CD4-positive, CD25-positive, alpha-beta regulatory T cell (primary cell): ENCODE data around the gene SPOCK3. TPM values are rescaled to one million over a fixed set of nuclear protein-coding genes. Genes with fewer than 3 reads are reported as not detected.
"Not testable (repeated sequence)": the region's sequence is repeated elsewhere in the genome, so short reads cannot be mapped to it uniquely, and the experiment has no call there.

ENCODE experiments used
- ATAC-seq, 2 donors: fragments of 150-1000 bp; cut with Tn5 transposase; one replicate each; pipeline ENCODE4 v1.10.0; 2021; ENCODE audit warnings: low read depth in 2 of 2, moderate number of reproducible peaks in 2 of 2, moderate library complexity in 1 of 2
- DNase-seq, 3 donors: peaks; one replicate each; pipeline versions ENCODE4 v3.0.0 to v3.0.0-alpha.2; 2012 to 2022; ENCODE audit warnings: mixed read lengths in 1 of 3
- H3K27ac ChIP-seq: one replicate; pipeline ENCODE4 v1.7.0; 2013; ENCODE audit warnings: mild to moderate bottlenecking, low read length; ENCODE audit not compliant: insufficient read depth, poor library complexity, severe bottlenecking
- H3K27me3 ChIP-seq: one replicate; pipeline ENCODE4 v1.7.0; 2013; ENCODE audit warnings: low read length; ENCODE audit not compliant: control insufficient read depth, insufficient read depth
- H3K36me3 ChIP-seq: one replicate; pipeline ENCODE4 v1.7.0; 2013; ENCODE audit warnings: mild to moderate bottlenecking, low read length, moderate library complexity; ENCODE audit not compliant: control insufficient read depth, insufficient read depth
- H3K4me1 ChIP-seq: 2 replicates; pipeline ENCODE4 v1.7.0; 2013; ENCODE audit warnings: mild to moderate bottlenecking, low read length; ENCODE audit not compliant: insufficient read depth, control insufficient read depth, poor library complexity, severe bottlenecking
- H3K4me3 ChIP-seq: one replicate; pipeline ENCODE4 v1.7.0; 2013; ENCODE audit warnings: low read depth, mild to moderate bottlenecking, low read length, moderate library complexity
- H3K9me3 ChIP-seq, 2 experiments: 1 replicate in 1 of 2; 2 replicates in 1 of 2; pipeline ENCODE4 v1.7.0; 2013; ENCODE audit warnings: low read length in 2 of 2, mild to moderate bottlenecking in 1 of 2, moderate library complexity in 1 of 2; ENCODE audit not compliant: control insufficient read depth in 2 of 2
- H3K27ac Mint-ChIP-seq, 3 donors: one replicate each; pipeline ENCODE4 v1.8.0; 2020 to 2022; ENCODE audit warnings: mild to moderate bottlenecking in 3 of 3, mixed read lengths in 3 of 3, moderate library complexity in 2 of 3
- H3K27me3 Mint-ChIP-seq: one replicate; pipeline ENCODE4 v1.8.0; 2022; ENCODE audit warnings: mild to moderate bottlenecking, mixed read lengths
- H3K36me3 Mint-ChIP-seq: one replicate; pipeline ENCODE4 v1.8.0; 2020; ENCODE audit warnings: mixed read lengths
- H3K4me1 Mint-ChIP-seq, 4 donors: one replicate each; pipeline ENCODE4 v1.8.0; 2020 to 2022; ENCODE audit warnings: mixed read lengths in 4 of 4, mild to moderate bottlenecking in 1 of 4
- H3K4me3 Mint-ChIP-seq, 4 donors: one replicate each; pipeline ENCODE4 v1.8.0; 2020 to 2022; ENCODE audit warnings: mild to moderate bottlenecking in 4 of 4, mixed read lengths in 4 of 4, moderate library complexity in 3 of 4
- H3K9me3 Mint-ChIP-seq, 7 donors: one replicate each; pipeline ENCODE4 v1.8.0; 2020 to 2022; ENCODE audit warnings: mixed read lengths in 7 of 7, mild to moderate bottlenecking in 3 of 7, moderate library complexity in 2 of 7
- polyA plus RNA-seq, 4 donors: library from polyadenylated mRNA; unstranded; fragments of 300-500 nt; fragmentation: Illumina TruSeq; gene quantifications; one replicate each; pipeline ENCODE4 v1.2.3, GENCODE V29; 2021
- total RNA-seq: library from RNA; stranded (reverse); gene quantifications from one replicate; pipeline ENCODE4 v1.2.3, GENCODE V29; 2022

Gene SPOCK3
- total and polyA plus RNA-seq, 5 donors from 2014 or later, result not detected

DNA sequence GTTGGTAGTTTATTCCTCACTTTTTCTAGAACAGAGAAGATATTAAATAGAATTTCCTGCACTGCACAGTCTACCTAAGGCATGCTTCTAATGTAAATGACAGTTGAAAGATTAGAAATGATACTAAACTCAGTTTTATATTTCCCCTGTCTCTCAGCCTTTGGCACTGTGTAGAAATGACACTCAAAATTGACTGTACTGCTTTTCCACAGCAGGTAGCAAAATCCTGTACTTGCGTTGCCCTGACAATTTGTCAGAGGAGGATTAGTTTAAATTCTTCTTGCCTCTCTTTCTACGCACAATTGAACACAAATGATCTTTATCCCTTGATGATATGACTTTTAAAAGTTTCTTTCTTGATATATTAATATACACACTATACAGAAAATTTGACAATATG, 347.6 kb downstream of the SPOCK3 start:
- Histone ChIP-seq H3K36me3 (no peaks in the 10 kb centered on the region), H3K27ac (no peak overlapping the region), H3K9me3 (no peaks in the 10 kb centered on the region), H3K4me3 (no peak overlapping the region), H3K27me3 (no peaks in the 10 kb centered on the region), H3K4me1 (no peaks in the 10 kb centered on the region)
- peaks cover 0 to 11% (median 1%) of the 10 kb centered on the region in 7 donors for H3K9me3 Mint-ChIP-seq
- H3K4me1 Mint-ChIP-seq, result no peaks in the 10 kb centered on the region
- no peak overlapping the region for H3K4me3 Mint-ChIP-seq
- H3K36me3 Mint-ChIP-seq, result no peaks in the 10 kb centered on the region
- H3K27me3 Mint-ChIP-seq, result no peaks in the 10 kb centered on the region
- no peak overlapping the region for H3K27ac Mint-ChIP-seq
- ATAC-seq (no peak), DNase-seq (no peak)

GRCh38 chr4:166882221-166882620, 352.1 kb downstream of the SPOCK3 start:
- Mint-ChIP-seq H3K27me3 (no peaks in the 10 kb centered on the region), H3K4me1 (no peaks in the 10 kb centered on the region), H3K27ac (no peak overlapping the region), H3K4me3 (no peak overlapping the region), H3K36me3 (no peaks in the 10 kb centered on the region), H3K9me3 (peaks cover 0 to 20% (median 2%) of the 10 kb centered on the region in 7 donors)
- DNase-seq (no peak), ATAC-seq (no peak)
- Histone ChIP-seq H3K9me3 (no peaks in the 10 kb centered on the region), H3K4me1 (no peaks in the 10 kb centered on the region), H3K4me3 (no peak overlapping the region), H3K36me3 (no peaks in the 10 kb centered on the region), H3K27me3 (no peaks in the 10 kb centered on the region), H3K27ac (no peak overlapping the region)

DNA sequence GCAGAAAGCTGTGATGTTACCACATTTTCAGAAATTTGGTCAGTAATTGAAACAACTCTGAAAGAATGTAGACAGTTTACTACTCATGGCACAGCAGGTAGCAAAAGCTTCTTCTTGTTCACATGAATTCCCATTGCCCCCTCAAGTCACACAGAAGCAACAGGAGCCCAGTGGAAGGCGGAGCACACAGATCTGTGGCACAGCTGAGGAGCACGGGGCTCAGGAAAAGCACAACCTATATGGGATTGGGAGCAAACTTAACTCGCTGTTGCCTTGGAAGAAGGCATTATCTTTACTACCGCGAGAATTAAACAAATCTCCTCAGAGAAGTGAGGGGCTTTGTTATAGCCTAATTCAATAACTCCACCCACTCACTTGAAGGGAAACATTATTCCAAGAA, 358.5 kb downstream of the SPOCK3 start:
- Mint-ChIP-seq H3K4me3 (no peak overlapping the region), H3K27ac (no peak overlapping the region), H3K9me3 (peaks cover 0 to 29% (median 6%) of the 10 kb centered on the region in 7 donors), H3K4me1 (peaks cover 0 to 6% (median 0%) of the 10 kb centered on the region in 4 donors), H3K27me3 (no peaks in the 10 kb centered on the region), H3K36me3 (no peaks in the 10 kb centered on the region)
- Histone ChIP-seq H3K9me3 (peaks cover 0 to 2% of the 10 kb centered on the region in 2 experiments), H3K36me3 (no peaks in the 10 kb centered on the region), H3K4me1 (no peaks in the 10 kb centered on the region), H3K27ac (no peak overlapping the region), H3K4me3 (no peak overlapping the region), H3K27me3 (no peaks in the 10 kb centered on the region)
- DNase-seq (no peak), ATAC-seq (no peak)

DNA sequence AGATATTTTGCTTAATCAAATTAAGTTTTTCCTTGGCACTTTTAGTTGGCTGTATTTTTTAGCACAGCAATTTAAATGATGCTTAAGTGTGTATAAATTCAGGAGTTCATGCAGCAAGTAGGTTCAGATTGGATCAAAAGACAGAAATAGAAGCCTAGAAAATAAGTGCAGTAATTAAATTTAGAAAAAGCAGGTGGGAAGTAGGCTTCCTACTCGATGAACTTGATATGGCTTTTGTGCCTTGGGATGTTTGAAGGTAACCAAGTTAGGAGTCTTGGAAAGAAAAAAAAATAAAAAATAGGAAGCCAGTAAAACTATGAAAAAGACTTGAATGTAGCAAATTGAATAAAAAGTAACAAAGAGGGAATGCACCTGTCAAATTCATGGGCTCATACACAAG, 372.3 kb downstream of the SPOCK3 start:
- no peak for DNase-seq
- Mint-ChIP-seq H3K27ac (no peak overlapping the region), H3K9me3 (peaks cover 0 to 14% (median 5%) of the 10 kb centered on the region in 7 donors), H3K4me1 (no peaks in the 10 kb centered on the region), H3K27me3 (no peaks in the 10 kb centered on the region), H3K36me3 (no peaks in the 10 kb centered on the region), H3K4me3 (no peak overlapping the region)
- H3K27ac ChIP-seq, result no peak overlapping the region
- H3K4me3 ChIP-seq, result no peak overlapping the region
- H3K9me3 ChIP-seq, result no peaks in the 10 kb centered on the region
- no peaks in the 10 kb centered on the region for H3K4me1 ChIP-seq
- ATAC-seq, result no peak
- H3K36me3 ChIP-seq, result no peaks in the 10 kb centered on the region
- H3K27me3 ChIP-seq, result no peaks in the 10 kb centered on the region

DNA sequence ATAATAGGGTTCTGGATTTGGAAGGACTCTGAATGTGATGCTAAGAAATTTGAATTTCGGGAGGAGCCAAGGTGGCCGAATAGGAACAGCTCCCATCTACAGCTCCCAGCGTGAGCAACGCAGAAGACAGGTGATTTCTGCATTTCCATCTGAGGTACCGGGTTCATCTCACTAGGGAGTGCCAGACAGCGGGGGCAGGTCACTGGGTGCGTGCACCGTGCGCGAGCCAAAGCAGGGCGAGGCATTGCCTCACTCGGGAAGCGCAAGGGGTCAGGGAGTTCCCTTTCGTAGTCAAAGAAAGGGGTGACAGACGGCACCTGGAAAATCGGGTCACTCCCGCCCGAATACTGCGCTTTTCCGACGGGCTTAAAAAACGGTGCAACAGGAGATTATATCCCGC, 383.9 kb downstream of the SPOCK3 start:
- not testable (repeated sequence) for H3K4me1 Mint-ChIP-seq, H3K9me3 ChIP-seq, DNase-seq, ATAC-seq, H3K4me3 Mint-ChIP-seq, H3K4me1 ChIP-seq, H3K27me3 ChIP-seq, H3K27me3 Mint-ChIP-seq, H3K36me3 ChIP-seq, H3K36me3 Mint-ChIP-seq, H3K4me3 ChIP-seq, H3K27ac Mint-ChIP-seq, H3K27ac ChIP-seq
- H3K9me3 Mint-ChIP-seq, result peaks cover 0 to 13% (median 2%) of the 10 kb centered on the region in 7 donors

- Mint-ChIP-seq H3K27ac (no peak overlapping the region), H3K4me3 (no peak overlapping the region), H3K36me3 (no peaks in the 10 kb centered on the region), H3K9me3 (peaks cover 0 to 12% (median 6%) of the 10 kb centered on the region in 7 donors), H3K4me1 (no peaks in the 10 kb centered on the region), H3K27me3 (no peaks in the 10 kb centered on the region)
- ATAC-seq, result no peak
- Histone ChIP-seq H3K9me3 (no peaks in the 10 kb centered on the region), H3K4me3 (no peak overlapping the region), H3K27ac (no peak overlapping the region), H3K4me1 (no peaks in the 10 kb centered on the region), H3K36me3 (no peaks in the 10 kb centered on the region), H3K27me3 (no peaks in the 10 kb centered on the region)
- no peak for DNase-seq
These were observed 387.4 kb downstream of the SPOCK3 start for GRCh38 chr4:166846939-166847338.

DNA sequence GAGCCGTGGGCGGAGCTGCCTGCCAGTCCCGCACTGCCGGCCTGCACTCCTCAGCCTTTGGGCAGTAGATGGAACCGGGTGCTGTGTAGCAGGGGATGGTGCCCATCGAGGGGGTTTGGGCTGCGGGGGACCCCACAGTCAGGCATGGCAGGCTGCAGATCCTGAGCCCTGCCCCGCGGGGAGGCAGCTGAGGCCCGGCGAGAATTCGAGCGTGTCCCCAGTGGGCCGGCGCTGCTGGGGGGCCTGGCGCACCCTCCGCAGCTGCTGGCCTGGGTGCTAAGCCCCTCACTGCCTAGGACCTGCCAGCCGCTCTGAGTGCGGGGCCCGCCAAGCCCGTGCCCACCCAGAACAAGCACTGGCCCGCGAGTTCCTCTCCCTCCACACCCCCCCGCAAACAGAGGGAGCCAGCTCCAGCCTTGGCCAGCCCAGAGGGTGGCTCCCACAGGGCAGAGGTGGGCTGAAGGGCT, 391.5 kb downstream of the SPOCK3 start:
- Mint-ChIP-seq H3K9me3 (peaks cover 0 to 33% (median 3%) of the 10 kb centered on the region in 7 donors), H3K36me3 (no peaks in the 10 kb centered on the region), H3K4me1 (no peaks in the 10 kb centered on the region), H3K27ac (no peak overlapping the region), H3K27me3 (no peaks in the 10 kb centered on the region), H3K4me3 (no peak overlapping the region)
- Histone ChIP-seq H3K27me3 (no peaks in the 10 kb centered on the region), H3K27ac (no peak overlapping the region), H3K4me1 (no peaks in the 10 kb centered on the region), H3K4me3 (no peak overlapping the region), H3K36me3 (no peaks in the 10 kb centered on the region), H3K9me3 (peaks cover 0 to 10% of the 10 kb centered on the region in 2 experiments)
- no peak for ATAC-seq
- DNase-seq, result no peak

DNA sequence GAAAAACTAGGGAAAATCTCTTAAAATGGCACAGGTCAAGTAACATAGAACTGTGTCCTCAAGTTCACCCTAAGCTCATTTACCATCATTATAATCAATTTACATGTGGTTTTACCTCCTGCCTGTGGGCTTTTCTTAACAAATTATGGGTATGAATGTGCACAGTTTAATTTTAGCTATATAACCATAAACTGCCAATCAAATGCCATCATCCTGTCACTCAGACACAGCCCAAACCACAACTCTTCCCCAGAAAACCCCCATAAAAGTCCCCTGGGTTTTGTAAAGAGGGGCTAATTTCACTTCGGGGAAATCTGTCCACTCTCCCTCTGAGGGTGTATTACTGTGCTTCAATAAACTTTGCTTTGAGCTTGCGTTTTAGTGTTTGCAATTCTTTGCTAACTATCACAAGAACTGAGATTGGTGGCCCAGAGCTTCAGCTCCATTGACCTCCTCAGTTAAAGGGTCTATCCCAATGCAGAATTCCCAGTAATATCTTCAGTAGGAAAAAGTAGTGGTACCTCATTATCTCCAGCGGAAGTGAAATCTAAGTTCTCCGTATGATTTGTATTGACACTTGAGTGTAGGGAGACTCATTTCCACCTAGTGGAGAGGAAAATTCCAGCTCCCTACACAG, 394.6 kb downstream of the SPOCK3 start:
- Histone ChIP-seq H3K4me1 (no peaks in the 10 kb centered on the region), H3K4me3 (no peak overlapping the region), H3K27me3 (no peaks in the 10 kb centered on the region), H3K9me3 (peaks cover 0 to 10% of the 10 kb centered on the region in 2 experiments), H3K36me3 (no peaks in the 10 kb centered on the region), H3K27ac (no peak overlapping the region)
- H3K36me3 Mint-ChIP-seq, result no peaks in the 10 kb centered on the region
- no peak for DNase-seq
- peaks cover 0 to 44% (median 5%) of the 10 kb centered on the region in 7 donors for H3K9me3 Mint-ChIP-seq
- ATAC-seq, result no peak
- H3K4me1 Mint-ChIP-seq, result no peaks in the 10 kb centered on the region
- H3K27me3 Mint-ChIP-seq, result no peaks in the 10 kb centered on the region
- no peak overlapping the region for H3K27ac Mint-ChIP-seq
- no peak overlapping the region for H3K4me3 Mint-ChIP-seq
